Measurements from ENCODE around the gene RBM26. TPM values are rescaled to one million over a fixed set of nuclear protein-coding genes. Genes with fewer than 3 reads are reported as not detected.

RBM26 gene
- total and polyA plus RNA-seq, 2 experiments from 2014 or later: 46.0 to 69.3 TPM

DNA sequence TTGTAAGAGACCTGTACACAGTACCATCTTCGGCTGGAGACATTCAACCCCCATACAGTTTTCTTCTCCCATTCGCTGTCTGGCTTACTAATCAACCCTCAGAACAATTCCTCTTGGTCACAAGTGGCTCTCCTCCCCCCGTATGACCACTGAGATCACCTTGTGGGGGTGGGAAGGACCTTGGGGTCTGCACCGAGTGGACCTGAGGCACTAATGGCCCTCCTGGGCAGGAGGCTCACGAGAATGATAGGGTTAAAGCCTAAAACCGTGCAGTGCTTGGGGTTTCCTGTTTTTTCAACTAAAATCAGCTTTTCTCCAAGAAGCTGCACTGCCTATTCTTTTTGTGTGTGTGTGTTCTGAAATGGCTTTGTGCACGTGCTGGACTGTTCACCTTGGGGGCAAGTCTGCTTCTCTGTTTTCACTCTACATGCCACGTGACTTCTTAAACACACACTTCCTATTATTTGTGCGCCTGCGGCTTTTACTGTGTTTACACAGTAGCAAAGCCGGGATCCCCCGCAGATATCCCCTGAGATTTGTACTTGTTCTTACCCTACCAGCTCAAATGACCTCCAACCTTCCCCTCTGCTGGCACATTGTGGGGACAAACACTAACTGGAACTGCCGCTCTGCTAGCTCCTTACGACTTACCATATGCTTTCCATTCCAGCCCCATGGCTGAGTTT, 12.3 kb downstream of the RBM26 start:
- Mint-ChIP-seq H3K27me3 (ENCODE audit: insufficient read depth, low read depth, poor library complexity) (peaks cover 2% of the 10 kb centered on the region), H3K27ac (no peak overlapping the region), H3K9me3 (peaks cover 23% of the 10 kb centered on the region), H3K4me1 (peaks cover 32% of the 10 kb centered on the region), H3K36me3 (ENCODE audit: low read depth) (peaks cover 45% of the 10 kb centered on the region), H3K4me3 (no peak overlapping the region)
- no peaks in the 10 kb centered on the region; the same call in 1 of the 2 replicates for H3K4me1 ChIP-seq (ENCODE audit: insufficient read depth)
- H2AFZ ChIP-seq: no peak overlapping the region
- H3K36me3 ChIP-seq (ENCODE audit: insufficient read depth): no peaks in the 10 kb centered on the region; the same call in 1 of the 2 replicates
- H3K27ac ChIP-seq (ENCODE audit: low read depth): no peak overlapping the region
- H3K9me2 ChIP-seq (ENCODE audit: insufficient read depth): no peaks in the 10 kb centered on the region
- ATAC-seq: peak; percentile 49
- DNase-seq (ENCODE audit: low spot score): no peak
- H3K4me3 ChIP-seq: no peak overlapping the region
- no peak overlapping the region for H3K4me2 ChIP-seq
- H4K20me1 ChIP-seq (replicated peaks; ENCODE audit: insufficient read depth): peaks cover 26% of the 10 kb centered on the region
- no peaks in the 10 kb centered on the region for H3K27me3 ChIP-seq (ENCODE audit: insufficient read depth)
- peaks cover 97% of the 10 kb centered on the region for H3K79me2 ChIP-seq (replicated peaks; ENCODE audit: insufficient read depth)
- TF ChIP-seq, protein P1, sequence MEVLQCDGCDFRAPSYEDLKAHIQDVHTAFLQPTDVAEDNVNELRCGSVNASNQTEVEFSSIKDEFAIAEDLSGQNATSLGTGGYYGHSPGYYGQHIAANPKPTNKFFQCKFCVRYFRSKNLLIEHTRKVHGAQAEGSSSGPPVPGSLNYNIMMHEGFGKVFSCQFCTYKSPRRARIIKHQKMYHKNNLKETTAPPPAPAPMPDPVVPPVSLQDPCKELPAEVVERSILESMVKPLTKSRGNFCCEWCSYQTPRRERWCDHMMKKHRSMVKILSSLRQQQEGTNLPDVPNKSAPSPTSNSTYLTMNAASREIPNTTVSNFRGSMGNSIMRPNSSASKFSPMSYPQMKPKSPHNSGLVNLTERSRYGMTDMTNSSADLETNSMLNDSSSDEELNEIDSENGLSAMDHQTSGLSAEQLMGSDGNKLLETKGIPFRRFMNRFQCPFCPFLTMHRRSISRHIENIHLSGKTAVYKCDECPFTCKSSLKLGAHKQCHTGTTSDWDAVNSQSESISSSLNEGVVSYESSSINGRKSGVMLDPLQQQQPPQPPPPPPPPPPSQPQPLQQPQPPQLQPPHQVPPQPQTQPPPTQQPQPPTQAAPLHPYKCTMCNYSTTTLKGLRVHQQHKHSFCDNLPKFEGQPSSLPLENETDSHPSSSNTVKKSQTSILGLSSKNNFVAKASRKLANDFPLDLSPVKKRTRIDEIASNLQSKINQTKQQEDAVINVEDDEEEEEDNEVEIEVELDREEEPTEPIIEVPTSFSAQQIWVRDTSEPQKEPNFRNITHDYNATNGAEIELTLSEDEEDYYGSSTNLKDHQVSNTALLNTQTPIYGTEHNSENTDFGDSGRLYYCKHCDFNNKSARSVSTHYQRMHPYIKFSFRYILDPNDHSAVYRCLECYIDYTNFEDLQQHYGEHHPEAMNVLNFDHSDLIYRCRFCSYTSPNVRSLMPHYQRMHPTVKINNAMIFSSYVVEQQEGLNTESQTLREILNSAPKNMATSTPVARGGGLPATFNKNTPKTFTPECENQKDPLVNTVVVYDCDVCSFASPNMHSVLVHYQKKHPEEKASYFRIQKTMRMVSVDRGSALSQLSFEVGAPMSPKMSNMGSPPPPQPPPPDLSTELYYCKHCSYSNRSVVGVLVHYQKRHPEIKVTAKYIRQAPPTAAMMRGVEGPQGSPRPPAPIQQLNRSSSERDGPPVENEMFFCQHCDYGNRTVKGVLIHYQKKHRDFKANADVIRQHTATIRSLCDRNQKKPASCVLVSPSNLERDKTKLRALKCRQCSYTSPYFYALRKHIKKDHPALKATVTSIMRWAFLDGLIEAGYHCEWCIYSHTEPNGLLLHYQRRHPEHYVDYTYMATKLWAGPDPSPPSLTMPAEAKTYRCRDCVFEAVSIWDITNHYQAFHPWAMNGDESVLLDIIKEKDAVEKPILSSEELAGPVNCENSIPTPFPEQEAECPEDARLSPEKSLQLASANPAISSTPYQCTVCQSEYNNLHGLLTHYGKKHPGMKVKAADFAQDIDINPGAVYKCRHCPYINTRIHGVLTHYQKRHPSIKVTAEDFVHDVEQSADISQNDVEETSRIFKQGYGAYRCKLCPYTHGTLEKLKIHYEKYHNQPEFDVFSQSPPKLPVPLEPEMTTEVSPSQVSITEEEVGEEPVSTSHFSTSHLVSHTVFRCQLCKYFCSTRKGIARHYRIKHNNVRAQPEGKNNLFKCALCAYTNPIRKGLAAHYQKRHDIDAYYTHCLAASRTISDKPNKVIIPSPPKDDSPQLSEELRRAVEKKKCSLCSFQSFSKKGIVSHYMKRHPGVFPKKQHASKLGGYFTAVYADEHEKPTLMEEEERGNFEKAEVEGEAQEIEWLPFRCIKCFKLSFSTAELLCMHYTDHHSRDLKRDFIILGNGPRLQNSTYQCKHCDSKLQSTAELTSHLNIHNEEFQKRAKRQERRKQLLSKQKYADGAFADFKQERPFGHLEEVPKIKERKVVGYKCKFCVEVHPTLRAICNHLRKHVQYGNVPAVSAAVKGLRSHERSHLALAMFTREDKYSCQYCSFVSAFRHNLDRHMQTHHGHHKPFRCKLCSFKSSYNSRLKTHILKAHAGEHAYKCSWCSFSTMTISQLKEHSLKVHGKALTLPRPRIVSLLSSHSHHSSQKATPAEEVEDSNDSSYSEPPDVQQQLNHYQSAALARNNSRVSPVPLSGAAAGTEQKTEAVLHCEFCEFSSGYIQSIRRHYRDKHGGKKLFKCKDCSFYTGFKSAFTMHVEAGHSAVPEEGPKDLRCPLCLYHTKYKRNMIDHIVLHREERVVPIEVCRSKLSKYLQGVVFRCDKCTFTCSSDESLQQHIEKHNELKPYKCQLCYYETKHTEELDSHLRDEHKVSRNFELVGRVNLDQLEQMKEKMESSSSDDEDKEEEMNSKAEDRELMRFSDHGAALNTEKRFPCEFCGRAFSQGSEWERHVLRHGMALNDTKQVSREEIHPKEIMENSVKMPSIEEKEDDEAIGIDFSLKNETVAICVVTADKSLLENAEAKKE (CRISPR knock-in tag; IDR thresholded peaks at IDR 0.05): no peak
- TF ChIP-seq STAT1 (IDR thresholded peaks at IDR 0.05; ENCODE audit: unreplicated experiment) (no peak), CTCF (conservative IDR thresholded peaks at IDR 0.05; ENCODE audit: low read depth in 2 of 2) (no peak), ZNF331 (CRISPR knock-in tag; IDR thresholded peaks at IDR 0.05; ENCODE audit: low read depth) (no peak)
- H3F3A ChIP-seq (replicated peaks; ENCODE audit: low read depth): 0 out of 2 replicates have a peak, but pooled peaks cover 4% of the 10 kb centered on the region

Data from GM23338 (cell line).